HG03575 (cell line): ENCODE data around the gene AGA.

Experiments used
- ATAC-seq: cut with Tn5 transposase; IDR thresholded peaks from one replicate; pipeline ENCODE4 v1.9.1; 2021; ENCODE audit not compliant: unreplicated experiment, insufficient number of reproducible peaks, low FRiP score; ENCODE audit errors: extremely low read depth

The AGA gene

DNA sequence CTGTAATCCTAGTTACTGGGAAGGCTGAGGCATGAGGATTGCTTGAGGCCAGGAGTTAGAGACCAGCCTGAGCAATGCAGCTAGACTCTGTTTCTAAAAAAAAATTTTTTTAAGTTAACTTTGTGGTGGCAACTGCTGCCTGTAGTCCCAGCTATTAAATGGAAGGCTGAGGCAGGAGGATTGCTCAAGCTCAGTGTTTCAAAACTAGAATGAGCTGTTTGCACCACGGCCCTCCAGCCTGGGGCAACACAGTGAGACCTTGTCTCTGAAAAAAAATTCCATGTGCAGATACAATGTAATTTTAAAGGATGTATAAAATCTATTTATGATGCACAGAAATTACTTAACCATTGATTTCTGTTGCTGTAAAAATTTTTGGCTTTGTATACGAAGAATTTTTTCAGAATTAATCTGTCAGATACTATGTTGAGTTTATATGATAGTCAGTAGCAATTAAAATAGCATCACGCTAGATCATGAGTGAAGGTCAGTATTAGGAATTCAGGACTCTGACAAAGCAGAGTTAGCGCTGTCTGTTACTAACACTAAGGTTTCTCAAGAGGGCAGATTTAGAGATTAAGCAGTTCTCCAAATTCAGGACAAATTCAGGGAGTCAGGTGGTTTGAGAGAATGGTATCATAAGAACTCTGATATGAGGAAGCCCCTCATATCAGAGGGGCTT lies 8.3 kb upstream of the AGA start:
- ATAC-seq, result no peak

DNA sequence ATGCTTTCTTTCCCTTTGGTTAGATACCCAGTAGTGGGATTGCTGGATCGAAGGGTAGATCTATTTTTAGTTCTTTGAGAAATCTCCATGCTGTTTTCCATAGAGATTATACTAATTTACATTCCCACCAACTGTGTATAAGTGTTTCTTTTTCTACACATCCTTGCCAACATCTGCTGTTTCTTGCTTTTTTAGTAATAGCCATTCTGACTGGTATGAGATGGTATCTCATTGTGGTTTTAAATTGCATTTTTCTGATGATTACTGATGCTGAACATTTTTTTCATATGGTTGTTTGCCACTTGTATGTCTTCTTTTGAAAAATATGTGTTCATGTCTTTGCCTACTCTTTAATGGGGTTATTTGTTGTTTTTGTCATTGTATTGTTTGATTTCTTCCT lies 6.6 kb upstream of the AGA start:
- no peak for ATAC-seq

DNA sequence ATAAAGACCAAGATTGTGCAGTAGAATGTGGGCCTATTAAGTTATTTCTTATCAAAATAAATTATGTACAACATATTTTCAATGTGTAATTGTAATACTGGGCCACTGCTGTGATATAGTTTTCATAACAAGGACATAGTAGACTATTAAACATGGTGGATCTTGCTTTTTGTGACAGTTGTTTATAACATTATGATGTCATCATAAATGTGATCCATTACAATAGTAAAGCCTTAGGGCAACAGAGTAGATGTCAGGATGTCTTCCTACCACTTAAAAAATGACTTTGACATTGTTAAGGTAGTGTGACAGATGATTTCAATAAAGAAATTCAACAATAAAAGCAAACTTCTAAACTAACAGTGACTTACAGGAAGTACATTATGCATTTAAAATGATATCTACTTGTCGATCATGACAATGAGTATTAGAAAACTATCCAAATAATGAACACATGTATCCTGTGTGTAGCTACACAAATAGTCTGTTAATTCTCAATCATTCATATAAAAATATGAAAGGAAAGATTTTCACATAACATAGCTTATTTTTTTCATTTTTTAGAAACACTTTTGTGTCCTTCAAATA lies 5.3 kb upstream of the AGA start:
- ATAC-seq, result no peak

DNA sequence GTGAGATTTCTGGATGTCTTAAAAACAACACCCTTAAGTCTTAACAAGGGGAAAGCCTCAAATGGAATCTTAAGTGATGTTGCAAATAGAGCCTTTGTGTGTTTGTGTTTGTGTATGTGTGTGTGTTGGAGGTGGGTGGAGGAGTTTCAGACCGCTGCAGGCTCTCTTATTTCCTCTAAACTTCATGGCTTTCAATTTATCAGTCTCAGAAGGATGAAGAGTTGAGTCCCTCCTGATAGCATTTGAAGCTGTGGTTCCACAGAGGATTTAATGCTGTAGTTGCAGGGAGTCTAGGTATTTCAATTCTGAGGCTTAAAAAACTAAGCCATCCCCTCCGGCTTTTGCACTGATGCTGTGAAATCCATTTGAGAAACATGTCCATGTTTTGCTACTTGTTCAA lies 4.3 kb upstream of the AGA start:
- ATAC-seq, result no peak

DNA sequence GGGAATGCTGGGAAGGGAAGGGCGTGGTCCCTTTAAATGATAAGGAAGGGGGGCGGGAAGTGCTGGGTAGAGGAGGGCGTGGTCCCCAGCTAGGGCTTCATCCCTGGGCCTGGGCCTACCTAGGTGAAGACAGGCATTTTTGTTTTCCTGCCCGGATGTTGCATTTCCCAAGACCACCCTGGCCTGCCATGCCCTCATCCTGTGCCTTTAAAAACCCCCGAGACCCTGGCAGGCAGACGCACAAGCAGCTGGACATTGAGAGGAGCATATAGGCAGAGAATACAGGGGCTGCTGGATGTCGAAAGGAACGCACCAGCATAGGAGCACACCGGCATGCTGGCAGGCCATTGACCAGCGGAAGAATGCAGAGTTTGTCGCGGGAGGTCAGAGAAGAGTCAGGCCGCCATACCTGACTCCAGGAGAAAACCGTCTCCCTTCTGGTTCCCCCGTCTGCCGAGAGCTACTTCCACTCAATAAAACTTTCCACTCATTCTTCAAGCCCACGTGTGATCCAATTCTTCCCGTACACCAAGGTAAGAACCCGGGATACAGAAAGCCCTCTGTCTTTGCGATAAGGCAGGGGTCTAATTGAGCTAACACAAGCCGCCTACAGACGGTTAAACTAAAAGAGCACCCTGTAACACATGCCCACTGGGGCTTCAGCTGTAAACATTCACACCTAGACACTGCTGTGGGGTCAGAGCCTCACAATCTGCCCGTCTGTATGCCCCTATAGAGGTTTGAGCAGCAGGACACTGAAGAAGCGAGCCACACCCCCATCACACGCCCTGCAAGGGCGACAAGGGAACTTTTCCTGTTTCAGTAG lies 2.9 kb upstream of the AGA start:
- no peak for ATAC-seq

DNA sequence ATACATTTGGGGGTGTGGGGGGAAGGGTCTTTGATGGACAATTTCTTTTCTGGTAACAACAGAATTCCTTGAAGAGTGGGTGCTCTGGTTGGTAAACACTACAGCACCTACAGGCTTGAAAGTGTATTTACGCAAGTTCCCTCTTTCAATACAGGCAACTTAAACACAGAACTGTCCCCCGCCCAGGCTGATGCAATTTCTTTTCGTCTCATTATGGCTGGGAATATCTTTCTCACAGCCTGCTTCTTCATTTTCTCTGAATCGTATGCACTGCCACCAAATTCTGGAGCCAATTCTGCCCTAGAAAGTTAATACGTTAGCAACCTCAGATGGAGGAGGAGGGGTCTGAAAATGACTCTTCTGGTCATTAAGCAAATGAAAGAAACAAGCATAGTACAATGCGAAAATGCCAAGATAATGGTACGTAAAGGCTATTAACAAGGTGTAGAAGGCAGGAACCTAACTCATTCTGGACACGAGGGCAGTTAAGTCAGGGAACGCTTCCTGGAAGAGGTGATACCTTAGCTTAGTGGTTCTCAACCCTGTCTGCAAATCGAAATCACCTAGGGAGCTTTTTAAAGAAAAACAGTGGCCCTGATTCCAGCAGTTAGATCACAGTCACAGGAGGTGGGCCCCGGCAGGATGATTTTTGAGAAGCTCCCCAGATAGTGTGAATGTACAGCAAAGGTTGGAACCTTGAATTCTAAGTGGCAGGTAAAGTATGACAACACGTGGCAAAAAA lies 1.0 kb downstream of the AGA start:
- ATAC-seq, result peak; percentile 3

DNA sequence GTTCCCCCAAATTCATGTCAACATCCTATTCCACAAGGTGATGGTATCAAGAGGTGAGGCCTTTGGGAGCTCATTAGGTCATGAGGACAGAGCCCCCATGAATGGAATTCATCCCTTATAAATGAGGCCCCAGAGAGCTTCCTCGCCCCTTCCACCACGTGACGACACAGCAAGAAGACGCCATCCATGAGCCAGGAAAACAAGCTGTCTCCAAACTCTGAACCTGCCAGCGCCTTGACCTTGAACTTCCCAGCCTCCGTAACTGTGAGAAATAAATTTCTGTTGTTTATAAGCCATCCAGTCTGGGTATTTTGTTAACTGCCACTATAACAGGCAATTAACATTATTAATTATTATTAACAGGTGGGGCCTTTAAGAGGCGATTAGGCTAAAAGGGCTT lies 5.8 kb downstream of the AGA start:
- no peak for ATAC-seq

DNA sequence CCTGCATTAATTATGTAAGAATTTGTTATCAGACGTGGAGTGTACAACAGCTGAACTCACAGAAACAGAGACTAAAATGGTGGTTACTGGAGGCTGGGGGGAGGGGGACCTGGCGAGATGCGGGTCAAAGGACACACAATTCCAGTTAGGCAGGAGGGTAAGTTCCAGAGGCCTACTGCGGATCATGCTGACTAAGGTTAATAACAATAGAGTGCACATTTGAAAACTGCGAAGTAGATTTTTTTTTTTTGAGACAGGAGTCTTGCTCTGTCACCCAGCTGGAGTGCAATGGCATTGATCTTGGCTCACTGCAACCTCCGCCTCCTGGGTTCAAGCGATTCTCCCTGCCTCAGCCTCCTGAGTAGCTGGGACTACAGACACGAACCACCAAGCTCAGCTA lies 7.6 kb downstream of the AGA start:
- no peak for ATAC-seq

DNA sequence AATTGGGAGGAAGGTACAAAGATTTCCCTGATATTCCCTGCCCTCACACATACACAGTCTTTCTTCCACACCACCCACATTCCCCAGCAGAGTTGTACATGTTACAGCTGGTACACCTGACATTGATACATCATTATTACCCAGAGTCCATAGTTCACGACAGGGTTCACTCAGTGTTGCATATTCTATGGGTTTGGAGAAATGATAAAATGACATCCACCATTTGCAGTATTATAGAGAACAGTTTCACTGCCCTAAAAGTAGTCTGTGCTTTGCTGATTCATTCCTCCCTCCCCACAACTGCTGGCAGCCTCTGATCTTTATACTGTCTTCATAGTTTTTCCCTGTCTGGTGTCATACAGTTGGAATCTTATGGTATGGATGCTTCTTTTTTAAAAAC lies 15.0 kb downstream of the AGA start:
- ATAC-seq, result no peak

DNA sequence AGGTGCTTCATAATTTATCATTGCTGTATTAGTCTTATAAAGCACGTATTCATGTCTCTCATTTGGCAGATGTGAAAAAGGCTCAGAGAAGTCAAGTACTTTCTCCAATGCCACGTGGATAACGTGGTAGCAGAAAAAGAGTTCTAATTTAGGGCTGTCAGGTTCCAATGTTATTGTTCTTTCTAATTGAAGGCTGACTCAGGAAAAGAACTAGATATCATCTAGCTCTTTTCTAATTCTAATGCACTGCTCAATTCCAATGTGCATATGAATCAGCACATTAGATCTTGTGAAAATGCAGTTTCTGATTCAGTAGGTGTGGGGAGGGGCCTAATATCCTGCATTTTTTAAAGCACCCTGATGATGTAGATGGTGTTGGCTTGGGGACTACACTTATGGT lies 22.8 kb downstream of the AGA start:
- ATAC-seq, result no peak

DNA sequence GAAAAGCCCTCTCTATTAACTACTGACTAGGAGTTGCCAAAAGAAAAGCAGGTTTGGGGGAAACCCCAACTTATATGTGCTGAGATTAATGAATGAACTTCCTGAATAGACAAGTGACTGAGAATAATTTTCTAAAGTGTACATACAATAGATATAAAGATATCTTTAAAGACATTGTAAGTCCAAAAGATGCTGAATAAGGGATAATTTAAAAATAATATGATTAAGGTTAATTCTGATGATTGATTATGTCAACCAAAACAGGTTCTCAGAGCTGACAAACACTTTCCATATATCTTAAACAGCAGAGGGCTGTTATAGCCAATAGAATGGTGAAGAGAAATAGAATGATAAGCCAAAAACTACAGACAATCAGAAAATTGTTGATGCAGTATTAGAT lies 28.6 kb downstream of the AGA start:
- ATAC-seq, result no peak

DNA sequence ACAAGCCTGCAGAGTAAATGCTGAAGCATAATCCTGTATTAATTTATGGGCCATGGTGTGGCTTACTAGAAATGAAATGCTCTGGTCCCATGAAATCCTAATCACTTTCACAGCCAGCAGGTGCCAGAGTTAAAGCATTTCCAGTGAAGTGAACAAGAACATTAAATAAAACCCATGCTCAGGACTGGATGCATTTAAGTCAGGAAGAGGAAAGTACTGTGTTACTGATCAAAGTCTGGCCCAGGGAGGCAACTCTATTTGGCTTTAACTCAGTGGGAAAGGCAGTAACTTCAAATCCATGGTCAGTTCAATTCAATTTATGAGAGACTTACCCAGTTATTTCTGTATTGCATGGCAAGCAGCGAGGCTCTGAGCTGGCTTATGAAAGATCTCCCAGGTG lies 29.2 kb downstream of the AGA start:
- ATAC-seq, result no peak

DNA sequence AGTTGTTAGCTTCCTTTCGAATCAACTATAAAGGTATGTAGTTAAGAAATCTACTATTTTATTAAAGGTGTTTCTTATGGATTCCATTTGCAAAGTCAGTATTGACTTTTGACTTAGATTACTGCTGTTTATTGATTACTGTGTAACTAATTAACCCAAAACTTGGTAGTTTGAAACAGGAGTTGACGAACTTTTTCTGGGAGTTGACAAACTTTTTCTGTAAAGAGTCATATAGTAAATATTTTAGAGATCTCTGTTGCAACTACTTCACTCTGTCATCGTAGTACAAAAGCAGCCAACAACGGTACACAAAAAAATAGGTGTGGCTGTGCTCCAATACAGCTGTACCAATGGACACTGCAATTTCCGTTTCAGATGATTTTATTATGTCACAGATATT lies 30.2 kb downstream of the AGA start:
- no peak for ATAC-seq

DNA sequence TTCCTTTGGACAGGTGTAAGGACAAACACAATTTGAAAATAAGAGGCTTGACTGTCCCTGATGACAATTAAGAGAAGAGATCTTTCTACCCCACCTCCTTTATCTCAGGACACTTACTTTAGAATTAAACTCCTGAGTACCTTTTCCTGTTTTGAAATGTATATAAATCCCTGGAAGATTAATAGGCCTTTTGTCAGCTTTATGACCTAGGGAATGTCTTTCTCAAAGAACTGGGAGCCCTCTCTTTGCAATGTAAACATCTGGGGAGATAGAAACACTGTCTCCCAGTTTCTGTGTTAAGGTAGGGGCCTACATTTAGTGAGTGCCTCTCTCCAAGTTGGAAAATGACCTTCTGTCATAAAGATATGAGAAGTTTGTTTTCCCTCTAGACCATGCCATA lies 31.7 kb downstream of the AGA start:
- no peak for ATAC-seq

DNA sequence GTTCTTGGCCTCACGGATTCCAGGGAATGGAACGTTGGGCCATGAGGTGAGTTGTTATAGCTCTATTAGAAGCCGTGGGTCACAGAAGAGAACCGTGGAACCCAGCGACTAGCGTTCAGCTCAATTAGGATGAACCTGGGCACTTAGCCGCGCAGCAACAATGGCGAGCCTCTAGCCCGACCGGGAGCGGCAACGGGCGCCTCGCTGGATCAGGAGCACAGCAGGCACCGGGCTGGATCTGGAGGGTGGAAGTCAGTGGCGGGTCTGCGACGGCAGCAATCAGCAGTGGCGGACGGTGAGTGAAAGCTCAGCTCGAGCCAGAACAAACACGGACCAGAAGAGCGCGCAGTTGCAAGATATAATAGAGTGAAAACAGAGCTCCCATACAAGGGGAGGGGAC lies 34.2 kb downstream of the AGA start:
- no peak for ATAC-seq

DNA sequence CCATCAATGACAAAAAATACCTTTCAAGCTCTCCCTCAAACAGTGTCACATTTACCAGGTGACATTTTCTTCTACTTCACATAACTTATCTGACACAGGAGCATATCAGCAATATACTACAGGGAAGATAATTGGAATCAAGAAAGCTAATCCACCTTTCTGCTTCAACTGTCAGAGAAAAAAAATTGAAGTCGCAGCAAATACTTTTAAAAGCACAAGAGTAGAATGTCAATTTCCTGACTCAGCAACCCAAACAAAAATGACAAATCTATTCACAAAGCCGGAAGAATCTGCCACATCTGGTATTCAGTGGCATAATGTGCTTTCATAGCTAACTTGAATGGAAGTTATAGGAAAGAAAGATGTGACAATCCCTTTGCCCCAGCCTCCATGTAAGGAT lies 36.7 kb downstream of the AGA start:
- ATAC-seq, result no peak

DNA sequence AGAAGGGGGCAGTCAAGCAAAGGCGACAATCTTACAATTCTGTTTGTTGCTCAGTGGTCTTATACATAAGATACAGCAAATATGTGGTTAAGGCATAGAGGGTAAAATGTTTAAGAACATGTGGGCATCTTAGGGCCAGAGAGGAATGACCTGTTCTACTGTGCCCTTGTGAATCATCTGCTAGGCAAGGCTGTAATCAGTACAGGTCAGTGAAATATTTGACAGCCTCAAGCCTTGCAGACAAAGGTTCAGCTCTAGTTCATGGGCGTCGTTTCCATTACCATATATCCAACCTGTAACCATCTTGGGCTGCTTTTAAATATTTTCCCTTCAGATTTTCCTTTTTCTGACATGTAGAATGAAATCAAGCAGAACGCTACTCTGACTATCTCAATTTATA lies 37.3 kb downstream of the AGA start:
- ATAC-seq, result no peak

DNA sequence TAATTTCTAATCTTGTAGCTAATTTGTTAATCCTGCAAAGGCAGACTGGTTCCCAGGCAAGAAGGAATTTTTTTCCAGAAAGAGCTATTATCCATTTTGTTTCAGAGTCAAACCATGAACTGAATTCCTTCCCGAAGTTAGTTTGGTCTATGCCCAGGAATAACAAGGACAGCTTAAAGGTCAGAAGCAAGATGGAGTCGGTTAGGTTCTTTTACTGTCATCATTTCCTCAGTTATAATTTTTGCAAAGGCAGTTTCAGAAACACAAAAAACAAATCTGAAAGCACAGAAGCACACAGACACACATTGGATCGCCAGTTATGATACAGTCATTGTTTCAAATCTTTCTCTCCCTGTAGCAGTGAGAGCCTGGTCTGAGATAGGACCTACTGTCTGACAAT lies 37.9 kb downstream of the AGA start:
- no peak for ATAC-seq

DNA sequence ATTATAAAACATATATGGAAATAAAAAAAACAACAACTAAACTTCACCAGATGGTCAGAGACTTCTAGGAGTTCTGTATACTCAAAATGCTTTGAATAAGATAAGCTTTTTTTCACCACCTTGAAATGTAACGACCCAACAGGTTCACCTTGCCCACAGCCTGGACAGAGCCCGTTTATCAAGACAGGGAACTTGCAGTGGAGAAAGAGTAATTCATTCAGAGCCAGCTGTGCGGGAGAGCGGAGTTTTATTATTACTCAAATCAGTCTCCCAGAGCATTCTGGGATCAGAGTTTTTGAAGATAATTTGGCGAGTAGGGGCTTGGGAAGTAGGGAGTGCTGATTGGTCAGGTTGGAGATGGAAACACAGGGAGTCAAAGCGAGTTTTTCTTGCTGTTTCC lies 38.5 kb downstream of the AGA start:
- no peak for ATAC-seq
